Smooth muscle cell (in vitro differentiated cells): ENCODE results near the gene XG. TPM values are rescaled to one million over a fixed set of nuclear protein-coding genes. Genes with fewer than 3 reads are reported as not detected.

Source experiments
- DNase-seq: peaks from one replicate; lab custom pipeline; 2025; ENCODE audit not compliant: unreplicated experiment; lab: John Stamatoyannopoulos, UW
- H2AFZ ChIP-seq: fragments of 200-600 bp; sonication (generic); 2 replicates; pipeline ENCODE4 v1.6.0; 2016; ENCODE audit warnings: antibody characterized with exemption, low read depth, mild to moderate bottlenecking
- H3F3A ChIP-seq: fragments of 200-600 bp; sonication (generic); 2 replicates; pipeline ENCODE4 v1.6.0; 2017; ENCODE audit warnings: antibody characterized with exemption, low read depth
- H3K27ac ChIP-seq: fragments of 200-600 bp; sonication (generic); 2 replicates; pipeline ENCODE4 v1.5.1; 2016; ENCODE audit warnings: low read depth, mild to moderate bottlenecking
- H3K27me3 ChIP-seq: fragments of 200-600 bp; sonication (generic); 2 replicates; pipeline ENCODE4 v1.6.1; 2016; ENCODE audit warnings: low read depth, mild to moderate bottlenecking
- H3K36me3 ChIP-seq: fragments of 200-600 bp; sonication (generic); 2 replicates; pipeline ENCODE4 v1.5.1; 2016; ENCODE audit warnings: low read depth
- H3K4me1 ChIP-seq: fragments of 200-600 bp; sonication (generic); 2 replicates; pipeline ENCODE4 v1.5.1; 2016; ENCODE audit warnings: low read depth
- H3K4me2 ChIP-seq: fragments of 200-600 bp; sonication (generic); 2 replicates; pipeline ENCODE4 v1.6.0; 2016; ENCODE audit warnings: mild to moderate bottlenecking
- H3K4me3 ChIP-seq: fragments of 200-600 bp; sonication (generic); 2 replicates; pipeline ENCODE4 v1.5.1; 2016; ENCODE audit warnings: mild to moderate bottlenecking
- H3K79me2 ChIP-seq: fragments of 200-600 bp; sonication (generic); 2 replicates; pipeline ENCODE4 v1.6.0; 2016; ENCODE audit warnings: low read depth, mild to moderate bottlenecking
- H3K9ac ChIP-seq: fragments of 200-600 bp; sonication (generic); 2 replicates; pipeline ENCODE4 v1.6.0; 2016; ENCODE audit warnings: low read depth
- H3K9me3 ChIP-seq: fragments of 200-600 bp; sonication (generic); replicated peaks from 2 replicates; pipeline ENCODE4 v1.5.1; 2016; ENCODE audit warnings: low read depth
- H4K20me1 ChIP-seq: fragments of 200-600 bp; sonication (generic); 2 replicates; pipeline ENCODE4 v1.6.0; 2016; ENCODE audit warnings: low read depth
- WGBS: methylation state at CpG from one replicate; pipeline ENCODE4 v1.1.7; 2016; ENCODE audit warnings: low lambda C conversion rate; 5-methylcytosine and 5-hydroxymethylcytosine counted together
- polyA plus RNA-seq: library from polyadenylated mRNA; unstranded; fragments of >200 nt; fragmentation: Nextera tagmentation; extraction: Ambion mirVana; gene quantifications from 2 replicates; pipeline ENCODE4 v1.2.1, GENCODE V29; 2016
- total RNA-seq: library from RNA; depleted of rRNA; stranded (reverse); fragments of >200 nt; gene quantifications from 2 replicates; pipeline ENCODE4 v1.2.3, GENCODE V29; 2014
- TF ChIP-seq, protein P1 (sequence below): fragments of 200-600 bp; sonication (generic); IDR thresholded peaks from 2 replicates; pipeline ENCODE4 v1.5.1; 2017; ENCODE audit warnings: borderline replicate concordance, mild to moderate bottlenecking, antibody characterized with exemption; ENCODE audit not compliant: insufficient read depth, poor library complexity, severe bottlenecking

The XG gene
- total and polyA plus RNA-seq, 2 experiments from 2014 or later: 1.1 to 1.3 TPM

GRCh38 chrX:2859197-2859797, 107.5 kb downstream of the XG start:
- no peak overlapping the region for H3K4me3 ChIP-seq
- no peak overlapping the region for H2AFZ ChIP-seq
- no peaks in the 10 kb centered on the region for H3K79me2 ChIP-seq
- no peaks in the 10 kb centered on the region for H3K27me3 ChIP-seq
- H3K4me2 ChIP-seq: no peak overlapping the region
- H3K4me1 ChIP-seq: no peaks in the 10 kb centered on the region
- TF ChIP-seq, protein P1, sequence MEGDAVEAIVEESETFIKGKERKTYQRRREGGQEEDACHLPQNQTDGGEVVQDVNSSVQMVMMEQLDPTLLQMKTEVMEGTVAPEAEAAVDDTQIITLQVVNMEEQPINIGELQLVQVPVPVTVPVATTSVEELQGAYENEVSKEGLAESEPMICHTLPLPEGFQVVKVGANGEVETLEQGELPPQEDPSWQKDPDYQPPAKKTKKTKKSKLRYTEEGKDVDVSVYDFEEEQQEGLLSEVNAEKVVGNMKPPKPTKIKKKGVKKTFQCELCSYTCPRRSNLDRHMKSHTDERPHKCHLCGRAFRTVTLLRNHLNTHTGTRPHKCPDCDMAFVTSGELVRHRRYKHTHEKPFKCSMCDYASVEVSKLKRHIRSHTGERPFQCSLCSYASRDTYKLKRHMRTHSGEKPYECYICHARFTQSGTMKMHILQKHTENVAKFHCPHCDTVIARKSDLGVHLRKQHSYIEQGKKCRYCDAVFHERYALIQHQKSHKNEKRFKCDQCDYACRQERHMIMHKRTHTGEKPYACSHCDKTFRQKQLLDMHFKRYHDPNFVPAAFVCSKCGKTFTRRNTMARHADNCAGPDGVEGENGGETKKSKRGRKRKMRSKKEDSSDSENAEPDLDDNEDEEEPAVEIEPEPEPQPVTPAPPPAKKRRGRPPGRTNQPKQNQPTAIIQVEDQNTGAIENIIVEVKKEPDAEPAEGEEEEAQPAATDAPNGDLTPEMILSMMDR: no peak
- H4K20me1 ChIP-seq: no peaks in the 10 kb centered on the region
- no peaks in the 10 kb centered on the region for H3F3A ChIP-seq
- no peak overlapping the region for H3K9ac ChIP-seq
- no peaks in the 10 kb centered on the region for H3K36me3 ChIP-seq
- no peak overlapping the region for H3K27ac ChIP-seq
- no peaks in the 10 kb centered on the region for H3K9me3 ChIP-seq
- WGBS: 94% methylated on average over 1 of the region's 1 CpG
- no peak for DNase-seq

DNA sequence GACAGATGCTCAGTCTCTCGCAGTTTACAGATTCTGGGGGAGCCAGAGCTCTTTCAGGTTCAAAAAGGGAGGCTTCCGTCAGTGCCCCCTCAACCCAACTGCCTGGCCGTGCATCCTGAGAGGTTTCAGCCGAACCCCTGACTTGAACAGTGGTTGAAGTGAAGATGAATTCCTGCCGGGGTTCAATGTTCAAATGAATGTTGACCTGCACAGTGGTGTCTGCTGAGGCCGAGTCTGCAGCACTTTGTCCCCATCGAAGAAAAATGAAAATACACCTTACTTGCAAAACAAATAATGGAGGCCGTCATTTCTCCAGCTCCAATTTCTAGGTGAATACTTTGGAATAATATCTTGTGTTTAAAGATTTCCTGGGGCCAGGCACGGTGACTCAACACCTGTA, 110.6 kb downstream of the XG start:
- Histone ChIP-seq H2AFZ (no peak overlapping the region), H3K9me3 (no peaks in the 10 kb centered on the region)
- 78% methylated on average over 9 of the region's 9 CpGs for WGBS

DNA sequence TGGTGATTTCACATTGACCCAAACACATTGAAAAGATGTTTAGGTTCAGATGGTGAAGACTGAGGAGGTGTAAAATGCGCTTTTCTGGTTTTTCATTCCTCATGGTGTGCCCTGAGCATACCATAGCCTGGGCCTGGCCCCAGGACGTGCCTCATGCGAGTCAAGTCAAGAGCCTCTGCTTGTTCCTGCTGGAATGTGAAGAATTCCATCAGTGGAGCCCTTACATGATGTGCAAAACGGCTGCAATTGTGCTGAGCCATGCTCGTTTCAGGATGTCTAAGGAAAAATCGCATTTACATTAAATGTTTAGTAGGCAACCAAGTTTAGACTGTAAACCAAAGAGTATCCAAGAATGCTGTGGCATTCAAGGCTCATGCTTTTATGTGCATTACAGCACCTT, 111.8 kb downstream of the XG start:
- Histone ChIP-seq H3K36me3 (peaks cover 7% of the 10 kb centered on the region), H3K79me2 (no peaks in the 10 kb centered on the region), H3F3A (no peaks in the 10 kb centered on the region), H3K4me3 (no peak overlapping the region), H2AFZ (no peak overlapping the region), H3K4me2 (peak overlapping the region; percentile 18), H3K9me3 (no peaks in the 10 kb centered on the region), H3K27ac (peak overlapping the region; percentile 12), H4K20me1 (no peaks in the 10 kb centered on the region), H3K27me3 (no peaks in the 10 kb centered on the region), H3K9ac (no peak overlapping the region), H3K4me1 (no peaks in the 10 kb centered on the region)
- TF ChIP-seq, protein P1: no peak
- 37% methylated on average over 6 of the region's 6 CpGs for WGBS
- DNase-seq: no peak

More for the DNA sequence above, 110.6 kb downstream of the XG start:
- Histone ChIP-seq H3K27ac (no peak overlapping the region), H3K79me2 (no peaks in the 10 kb centered on the region), H4K20me1 (no peaks in the 10 kb centered on the region), H3K4me2 (no peak overlapping the region), H3K4me3 (no peak overlapping the region), H3K4me1 (no peaks in the 10 kb centered on the region), H3F3A (no peaks in the 10 kb centered on the region), H3K36me3 (peaks cover 7% of the 10 kb centered on the region), H3K9ac (no peak overlapping the region), H3K27me3 (no peaks in the 10 kb centered on the region)
- TF ChIP-seq, protein P1: no peak
- no peak for DNase-seq

Other genes with a start within 250 kb of the XG start
- gene CD99, start 60.7 kb upstream of the XG start, total RNA-seq: 647 and 726 TPM in 2 replicates
- gene CD99, start 60.7 kb upstream of the XG start, polyA plus RNA-seq: 1,194 and 1,373 TPM in 2 replicates
- 23.1 and 25.3 TPM in 2 replicates for gene GYG2, start 76.9 kb downstream of the XG start, total RNA-seq
- 35.0 and 44.1 TPM in 2 replicates for gene GYG2, start 76.9 kb downstream of the XG start, polyA plus RNA-seq
- gene ARSD, start 177.3 kb downstream of the XG start, total RNA-seq: 17.1 and 30.7 TPM in 2 replicates
- gene ARSD, start 177.3 kb downstream of the XG start, polyA plus RNA-seq: 21.1 and 25.6 TPM in 2 replicates